ENCODE data around the gene CA10.

CA10 gene

GRCh38 chr17:51647067-51647466, 511.4 kb downstream of the CA10 start:
- no peak overlapping the region for H3K4me3 ChIP-seq (IDR thresholded peaks at IDR 0.05; ENCODE audit: insufficient read depth, low read depth, low read length)
- H4K20me1 ChIP-seq (ENCODE audit: insufficient read depth) = no peaks in the 10 kb centered on the region
- no peak overlapping the region for H3K27ac ChIP-seq
- no peak overlapping the region for H3K4me2 ChIP-seq
- no peaks in the 10 kb centered on the region for H3K4me1 ChIP-seq (ENCODE audit: low read depth, poor library complexity, severe bottlenecking)
- no peak for TF ChIP-seq CTCF (conservative IDR thresholded peaks at IDR 0.05; ENCODE audit: low read depth, low read length)
- no peak overlapping the region for H3K9ac ChIP-seq
- no peak overlapping the region for H2AFZ ChIP-seq (ENCODE audit: low read depth)
- H3K79me2 ChIP-seq (ENCODE audit: insufficient read depth, low read depth) = no peaks in the 10 kb centered on the region
- no peaks in the 10 kb centered on the region for H3K36me3 ChIP-seq (ENCODE audit: insufficient read depth)
- H3K27me3 ChIP-seq (ENCODE audit: insufficient read depth, low read depth) = no peaks in the 10 kb centered on the region

GRCh38 chr17:51646539-51646938, 512.0 kb downstream of the CA10 start:
- H3K4me3 ChIP-seq (IDR thresholded peaks at IDR 0.05; ENCODE audit: insufficient read depth, low read depth, low read length) = no peak overlapping the region
- H2AFZ ChIP-seq (ENCODE audit: low read depth) = no peak overlapping the region
- no peaks in the 10 kb centered on the region for H3K27me3 ChIP-seq (ENCODE audit: insufficient read depth, low read depth)
- H3K4me1 ChIP-seq (ENCODE audit: low read depth, poor library complexity, severe bottlenecking) = no peaks in the 10 kb centered on the region
- H4K20me1 ChIP-seq (ENCODE audit: insufficient read depth) = no peaks in the 10 kb centered on the region
- no peaks in the 10 kb centered on the region for H3K36me3 ChIP-seq (ENCODE audit: insufficient read depth)
- no peaks in the 10 kb centered on the region for H3K79me2 ChIP-seq (ENCODE audit: insufficient read depth, low read depth)
- no peak for TF ChIP-seq CTCF (conservative IDR thresholded peaks at IDR 0.05; ENCODE audit: low read depth, low read length)
- H3K9ac ChIP-seq = no peak overlapping the region
- no peak overlapping the region for H3K27ac ChIP-seq
- no peak overlapping the region for H3K4me2 ChIP-seq

GRCh38 chr17:51645056-51645455, 513.5 kb downstream of the CA10 start:
- no peak overlapping the region for H3K9ac ChIP-seq
- no peaks in the 10 kb centered on the region for H3K27me3 ChIP-seq (ENCODE audit: insufficient read depth, low read depth)
- no peaks in the 10 kb centered on the region for H3K4me1 ChIP-seq (ENCODE audit: low read depth, poor library complexity, severe bottlenecking)
- H3K4me3 ChIP-seq (IDR thresholded peaks at IDR 0.05; ENCODE audit: insufficient read depth, low read depth, low read length) = no peak overlapping the region
- H3K4me2 ChIP-seq = no peak overlapping the region
- no peak for TF ChIP-seq CTCF (conservative IDR thresholded peaks at IDR 0.05; ENCODE audit: low read depth, low read length)
- H4K20me1 ChIP-seq (ENCODE audit: insufficient read depth) = no peaks in the 10 kb centered on the region
- no peak overlapping the region for H3K27ac ChIP-seq
- H3K36me3 ChIP-seq (ENCODE audit: insufficient read depth) = no peaks in the 10 kb centered on the region
- no peak overlapping the region for H2AFZ ChIP-seq (ENCODE audit: low read depth)
- no peaks in the 10 kb centered on the region for H3K79me2 ChIP-seq (ENCODE audit: insufficient read depth, low read depth)

- H3K4me1 ChIP-seq (ENCODE audit: low read depth, poor library complexity, severe bottlenecking) = no peaks in the 10 kb centered on the region
- H3K4me2 ChIP-seq = no peak overlapping the region
- no peak overlapping the region for H3K27ac ChIP-seq
- no peaks in the 10 kb centered on the region for H3K79me2 ChIP-seq (ENCODE audit: insufficient read depth, low read depth)
- H3K4me3 ChIP-seq (IDR thresholded peaks at IDR 0.05; ENCODE audit: insufficient read depth, low read depth, low read length) = no peak overlapping the region
- no peaks in the 10 kb centered on the region for H4K20me1 ChIP-seq (ENCODE audit: insufficient read depth)
- no peaks in the 10 kb centered on the region for H3K27me3 ChIP-seq (ENCODE audit: insufficient read depth, low read depth)
- no peak for TF ChIP-seq CTCF (conservative IDR thresholded peaks at IDR 0.05; ENCODE audit: low read depth, low read length)
- H2AFZ ChIP-seq (ENCODE audit: low read depth) = no peak overlapping the region
- H3K9ac ChIP-seq = no peak overlapping the region
- H3K36me3 ChIP-seq (ENCODE audit: insufficient read depth) = no peaks in the 10 kb centered on the region
These were observed 514.6 kb downstream of the CA10 start for GRCh38 chr17:51643702-51644490.
